H7 (cell line): ENCODE data around the gene ANKRD53. TPM values are rescaled to one million over a fixed set of nuclear protein-coding genes. Genes with fewer than 3 reads are reported as not detected.

Experiments
- DNase-seq: peaks from one replicate; pipeline ENCODE4 v3.0.0; 2012
- H3K27me3 ChIP-seq: 2 replicates; pipeline ENCODE4 v1.6.0; 2011; ENCODE audit warnings: mild to moderate bottlenecking, low read length; ENCODE audit not compliant: control insufficient read depth, insufficient read depth
- H3K36me3 ChIP-seq: replicated peaks from 2 replicates; pipeline ENCODE4 v1.5.1; 2011; ENCODE audit warnings: low read length; ENCODE audit not compliant: control insufficient read depth, insufficient read depth
- H3K4me3 ChIP-seq: 2 replicates; pipeline ENCODE4 v1.5.1; 2011; ENCODE audit warnings: low read depth, mild to moderate bottlenecking, control low read depth, low read length, moderate library complexity; ENCODE audit not compliant: insufficient read depth
- total RNA-seq: library from RNA; depleted of rRNA; stranded (reverse); fragments of >200 nt; shearing (Covaris generic); gene quantifications from 2 replicates; pipeline ENCODE4 v1.2.3, GENCODE V29; 2014

ANKRD53 gene
- total RNA-seq, 1 experiment from 2014 or later = not detected

DNA sequence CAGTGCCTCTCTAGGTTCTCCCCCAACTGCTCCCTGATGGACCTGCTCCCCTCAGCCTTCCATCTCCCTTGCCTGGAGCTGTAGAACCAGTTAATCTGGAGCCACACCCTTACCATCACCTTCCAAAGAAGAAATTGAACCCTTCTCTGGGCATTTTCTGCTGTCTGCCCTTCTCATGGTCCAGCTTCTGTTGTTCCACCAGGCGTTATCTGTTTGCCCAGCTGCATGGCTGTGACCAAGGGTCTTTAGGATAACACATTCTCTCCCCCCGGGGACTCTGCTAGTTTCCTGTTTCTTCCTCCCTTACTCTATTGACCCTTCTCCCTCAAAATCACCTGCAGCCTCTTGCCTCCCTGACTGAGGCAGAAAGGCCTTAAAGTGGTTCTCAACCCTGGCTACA is 3.2 kb upstream of the ANKRD53 start:
- no peaks in the 10 kb centered on the region for H3K36me3 ChIP-seq
- DNase-seq = peak; percentile 5
- no peak overlapping the region for H3K4me3 ChIP-seq
- H3K27me3 ChIP-seq = peaks cover 25% of the 10 kb centered on the region

DNA sequence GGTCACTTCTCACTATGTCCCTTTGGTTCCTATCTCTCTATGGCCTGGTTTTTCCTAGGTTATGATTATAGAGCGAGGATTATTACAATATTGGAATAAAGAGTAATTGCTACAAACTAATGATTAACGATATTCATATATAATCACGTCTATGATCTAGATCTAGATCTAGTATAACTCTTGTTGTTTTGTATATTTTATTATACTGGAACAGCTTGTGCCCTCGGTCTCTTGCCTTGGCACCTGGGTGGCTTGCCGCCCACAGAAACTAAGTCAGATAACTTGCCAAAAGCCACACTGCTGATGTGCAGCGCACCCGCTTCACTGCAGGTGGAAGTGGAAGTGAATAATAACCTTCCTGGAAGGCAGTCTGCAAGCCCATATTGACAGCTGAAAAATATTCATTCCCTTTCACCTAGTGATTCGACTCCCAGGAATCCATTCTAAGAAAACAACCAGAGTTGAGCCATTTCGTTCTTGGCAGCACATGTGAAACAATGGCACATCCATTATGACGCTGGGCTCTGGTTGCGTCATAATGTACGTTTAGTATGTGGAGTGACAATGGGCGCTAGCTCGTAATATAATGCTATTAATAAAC is 725 bp upstream of the ANKRD53 start:
- no peaks in the 10 kb centered on the region for H3K36me3 ChIP-seq
- H3K4me3 ChIP-seq = no peak overlapping the region
- DNase-seq = peak; percentile 30
- H3K27me3 ChIP-seq = peaks cover 23% of the 10 kb centered on the region

DNA sequence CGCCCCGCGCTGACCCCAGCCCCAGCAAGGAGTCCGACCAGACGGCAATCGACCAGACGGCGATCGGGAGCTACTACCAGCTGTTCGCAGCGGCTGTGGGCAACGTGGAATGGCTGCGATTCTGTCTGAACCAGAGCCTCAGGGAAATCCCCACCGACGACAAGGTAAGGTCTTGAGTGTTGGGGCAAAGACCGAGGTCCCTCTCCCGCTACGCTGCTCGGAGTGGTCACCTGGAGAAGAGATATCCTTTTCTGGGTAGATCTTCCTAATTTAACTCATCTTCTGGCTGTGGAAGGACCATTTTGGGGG is 704 bp downstream of the ANKRD53 start:
- DNase-seq = no peak
- H3K36me3 ChIP-seq = no peaks in the 10 kb centered on the region
- peak overlapping the region; percentile 59 for H3K4me3 ChIP-seq
- peaks cover 21% of the 10 kb centered on the region for H3K27me3 ChIP-seq

DNA sequence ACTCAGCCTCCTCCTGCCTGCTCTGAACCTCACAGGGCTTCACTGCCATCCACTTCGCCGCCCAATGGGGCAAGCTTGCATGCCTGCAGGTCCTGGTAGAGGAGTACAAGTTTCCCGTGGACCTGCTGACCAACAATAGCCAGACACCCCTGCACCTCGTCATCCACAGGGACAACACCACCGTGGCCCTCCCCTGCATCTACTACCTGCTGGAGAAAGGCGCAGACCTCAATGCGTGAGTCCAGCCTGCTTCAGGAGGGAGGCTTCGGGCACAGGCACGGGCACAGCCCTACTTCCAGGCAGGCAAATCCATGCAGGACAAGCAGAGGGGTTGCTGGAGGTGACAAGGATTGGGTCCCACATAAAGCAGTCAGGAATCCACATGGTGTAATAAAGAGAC is 1.2 kb downstream of the ANKRD53 start:
- H3K27me3 ChIP-seq = peaks cover 21% of the 10 kb centered on the region
- no peak for DNase-seq
- no peaks in the 10 kb centered on the region for H3K36me3 ChIP-seq
- no peak overlapping the region for H3K4me3 ChIP-seq

DNA sequence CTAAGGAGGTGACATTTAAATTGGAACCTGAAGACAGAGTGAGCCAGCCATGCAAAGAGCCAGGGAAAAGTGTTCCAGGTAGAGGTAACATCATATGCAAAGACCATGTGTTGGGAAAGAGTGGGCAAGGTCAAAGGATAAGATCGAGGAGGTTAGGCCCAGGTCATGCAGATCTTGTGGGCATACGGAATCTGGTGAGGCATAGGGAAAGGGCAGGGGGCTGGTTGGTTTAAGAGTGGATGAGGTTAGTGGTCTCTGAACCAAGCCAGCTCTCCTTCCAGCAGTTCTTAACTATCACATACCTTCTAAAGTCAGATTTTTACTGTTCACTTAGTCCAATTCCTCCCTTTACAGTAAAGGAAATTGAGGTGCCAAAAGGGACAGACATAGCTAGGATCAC is 3.0 kb downstream of the ANKRD53 start:
- Histone ChIP-seq H3K27me3 (peaks cover 21% of the 10 kb centered on the region), H3K4me3 (no peak overlapping the region), H3K36me3 (no peaks in the 10 kb centered on the region)
- DNase-seq = no peak

DNA sequence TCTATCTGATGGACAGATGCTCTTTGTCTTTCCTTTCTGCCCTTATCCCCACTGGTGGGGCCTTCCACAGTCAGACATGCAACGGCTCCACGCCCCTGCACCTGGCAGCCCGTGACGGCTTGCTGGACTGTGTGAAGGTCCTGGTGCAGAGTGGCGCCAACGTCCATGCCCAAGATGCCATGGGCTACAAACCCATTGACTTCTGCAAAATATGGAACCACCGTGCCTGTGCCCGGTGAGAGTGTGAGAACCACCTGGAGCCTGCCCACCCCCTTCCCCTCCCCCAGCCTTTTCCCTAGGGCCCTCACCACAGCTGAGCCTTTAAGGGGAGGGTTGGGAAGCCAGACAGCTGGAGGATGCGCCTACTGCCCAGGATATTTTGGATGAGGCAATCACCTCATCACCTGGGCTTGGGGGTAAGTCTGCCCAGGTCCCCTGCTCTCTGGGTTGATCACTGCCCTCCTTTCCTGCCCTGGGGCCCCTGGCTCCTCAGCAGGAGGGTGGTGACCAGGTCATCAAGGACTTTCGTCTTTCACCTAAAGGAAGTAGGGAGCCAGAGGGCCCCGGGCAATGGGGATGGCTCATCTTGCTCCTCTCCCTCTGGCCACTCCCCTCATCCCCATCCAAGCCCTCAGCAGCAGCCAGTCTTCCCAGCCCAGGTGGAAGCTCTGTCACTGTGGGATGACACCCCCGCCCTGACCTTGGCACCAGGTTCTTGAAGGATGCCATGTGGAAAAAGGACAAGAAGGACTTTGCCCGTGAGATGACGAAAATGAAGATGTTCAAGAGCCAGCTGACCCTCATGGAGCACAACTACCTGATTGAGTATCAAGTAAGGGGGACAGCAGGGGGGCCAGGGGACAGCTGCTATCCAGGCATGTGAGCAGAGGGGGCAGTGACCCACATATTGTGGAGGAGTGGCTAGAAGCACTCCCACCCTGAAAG is 3.7 kb downstream of the ANKRD53 start:
- Histone ChIP-seq H3K36me3 (no peaks in the 10 kb centered on the region; the same call in 1 of the 2 replicates), H3K27me3 (peaks cover 21% of the 10 kb centered on the region), H3K4me3 (no peak overlapping the region)
- DNase-seq = no peak

DNA sequence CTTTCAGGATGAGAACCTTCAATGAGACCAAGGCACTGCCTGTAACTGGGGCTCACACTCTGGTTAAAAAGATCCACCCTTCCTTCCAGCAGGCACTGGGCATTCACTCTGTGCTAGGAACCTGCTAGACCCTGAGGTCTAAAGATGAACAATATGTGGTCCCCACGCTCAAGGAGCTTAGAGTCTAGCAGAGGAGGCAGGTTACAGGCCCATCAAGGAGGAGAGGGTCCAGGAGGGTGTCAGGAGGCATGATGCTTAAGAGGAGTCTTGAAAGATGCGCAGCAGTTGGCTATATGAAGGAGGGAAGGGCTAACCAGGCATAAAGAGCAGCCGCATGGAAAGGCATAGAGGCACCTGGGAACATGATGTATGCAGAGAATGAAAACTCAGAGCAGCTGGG is 4.5 kb downstream of the ANKRD53 start:
- no peak for DNase-seq
- no peak overlapping the region for H3K4me3 ChIP-seq
- peaks cover 1% of the 10 kb centered on the region; the same call in 1 of the 2 replicates for H3K36me3 ChIP-seq
- peaks cover 18% of the 10 kb centered on the region for H3K27me3 ChIP-seq

DNA sequence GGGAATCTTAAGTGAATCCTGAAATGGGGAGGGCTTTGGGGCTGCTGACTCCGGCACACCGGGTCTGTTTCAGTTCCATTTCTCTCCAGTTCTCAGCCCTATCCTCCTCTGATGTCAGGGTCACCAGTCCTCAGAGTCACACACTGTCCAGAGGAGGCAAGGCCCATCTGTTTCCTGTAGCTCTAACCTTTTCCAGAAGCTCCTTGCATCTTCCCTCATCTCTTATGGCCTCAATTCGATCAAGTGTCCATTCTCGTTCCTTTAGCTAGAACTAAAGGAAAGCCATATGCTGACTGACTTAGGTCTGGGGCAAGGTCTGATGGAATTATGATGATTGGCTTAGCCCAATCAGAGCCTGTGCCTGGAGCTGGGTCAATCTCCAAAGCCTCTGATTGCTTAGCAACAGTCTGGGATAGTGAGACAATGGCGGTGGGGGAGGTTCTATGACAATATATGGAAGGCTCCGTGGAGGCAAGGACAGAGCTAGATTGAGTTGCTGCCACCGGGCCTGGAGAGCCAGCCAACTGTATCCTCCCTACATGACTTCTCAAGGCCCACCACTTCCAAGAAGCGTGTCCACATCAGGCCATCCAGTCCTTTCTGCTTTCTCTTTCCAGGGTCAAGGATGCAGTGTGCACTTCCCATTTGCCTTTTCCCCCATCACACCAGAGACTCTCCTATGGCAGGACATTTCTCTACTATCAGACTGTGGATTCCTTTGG is 5.2 kb downstream of the ANKRD53 start:
- Histone ChIP-seq H3K27me3 (peaks cover 11% of the 10 kb centered on the region), H3K4me3 (no peak overlapping the region), H3K36me3 (peaks cover 5% of the 10 kb centered on the region)
- no peak for DNase-seq

DNA sequence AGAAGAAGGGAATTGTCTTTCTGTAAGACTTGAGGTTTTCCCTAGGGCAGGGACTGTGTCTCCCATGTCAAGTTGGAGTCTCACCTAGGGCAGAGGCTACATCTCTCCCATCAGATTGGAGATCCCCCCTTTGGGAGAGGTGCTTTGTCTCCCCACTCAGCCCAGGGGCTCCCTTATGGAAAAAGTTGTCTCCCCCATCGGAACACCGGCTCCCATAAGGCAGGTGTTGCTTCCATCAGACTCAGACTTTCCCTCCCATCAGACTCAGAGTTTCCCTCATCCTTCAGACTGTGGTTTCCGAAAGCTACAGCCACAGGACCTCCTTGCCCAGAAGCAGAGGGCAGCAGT is 5.8 kb downstream of the ANKRD53 start:
- no peak for DNase-seq
- H3K4me3 ChIP-seq = no peak overlapping the region
- peaks cover 6% of the 10 kb centered on the region for H3K27me3 ChIP-seq
- peaks cover 5% of the 10 kb centered on the region for H3K36me3 ChIP-seq

DNA sequence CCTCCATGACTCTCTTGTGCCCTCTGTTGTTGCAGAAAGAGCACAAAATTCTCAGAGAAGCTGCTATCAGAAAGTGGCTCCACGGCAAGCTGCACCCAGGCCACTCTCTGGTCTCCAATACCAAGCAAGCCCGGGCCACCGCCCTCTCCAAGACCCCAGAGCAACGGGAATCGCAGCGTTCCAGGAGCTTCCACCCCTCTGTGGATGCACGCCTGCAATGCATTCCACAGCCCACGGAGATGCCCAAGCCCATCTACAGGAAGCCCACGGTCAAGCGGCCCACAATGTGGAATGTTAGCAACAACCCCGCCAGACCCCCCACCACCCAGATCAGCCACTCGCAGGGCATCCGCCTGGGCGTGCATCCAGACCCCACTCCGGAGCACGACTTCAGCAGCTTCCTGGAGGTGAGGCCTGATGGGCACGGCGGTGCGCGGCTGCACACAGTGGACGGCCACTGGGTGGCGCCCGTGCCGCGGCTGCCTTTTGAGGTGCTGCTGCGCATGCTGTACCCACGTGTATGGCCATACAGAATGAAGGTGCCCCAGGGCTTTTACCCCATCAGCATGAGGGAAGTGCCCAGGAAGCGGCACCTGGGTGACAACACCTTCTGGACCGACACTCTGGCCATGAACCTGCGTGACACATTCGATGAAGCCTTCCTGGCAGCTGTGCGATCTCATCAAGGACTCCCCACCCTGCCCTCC is 6.3 kb downstream of the ANKRD53 start:
- Histone ChIP-seq H3K27me3 (peaks cover under 1% of the 10 kb centered on the region), H3K36me3 (peaks cover 5% of the 10 kb centered on the region), H3K4me3 (no peak overlapping the region)
- DNase-seq = peak; percentile 94

DNA sequence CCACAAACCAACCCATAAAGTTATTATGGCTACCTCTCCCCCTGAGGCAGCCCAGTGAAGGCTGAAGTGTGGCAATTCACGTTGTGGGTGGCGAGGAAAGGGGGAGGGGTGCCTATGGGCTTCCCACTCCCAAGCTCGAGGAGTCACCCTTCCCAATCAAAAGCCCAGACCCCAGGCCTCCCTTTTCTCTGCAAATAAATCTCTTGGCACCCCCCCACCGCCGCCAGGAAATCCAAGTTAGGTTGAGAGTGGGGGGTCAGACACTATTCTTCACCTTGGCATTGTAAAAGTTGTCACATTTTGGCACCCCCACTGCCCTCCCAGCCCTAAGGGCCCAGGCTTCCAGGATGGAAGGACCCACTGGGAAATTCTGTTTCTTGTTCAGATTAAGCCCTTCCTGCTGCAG is 6.9 kb downstream of the ANKRD53 start:
- H3K36me3 ChIP-seq = peaks cover 5% of the 10 kb centered on the region
- H3K27me3 ChIP-seq = no peaks in the 10 kb centered on the region; the same call in none of the 2 replicates
- H3K4me3 ChIP-seq = no peak overlapping the region
- no peak for DNase-seq

DNA sequence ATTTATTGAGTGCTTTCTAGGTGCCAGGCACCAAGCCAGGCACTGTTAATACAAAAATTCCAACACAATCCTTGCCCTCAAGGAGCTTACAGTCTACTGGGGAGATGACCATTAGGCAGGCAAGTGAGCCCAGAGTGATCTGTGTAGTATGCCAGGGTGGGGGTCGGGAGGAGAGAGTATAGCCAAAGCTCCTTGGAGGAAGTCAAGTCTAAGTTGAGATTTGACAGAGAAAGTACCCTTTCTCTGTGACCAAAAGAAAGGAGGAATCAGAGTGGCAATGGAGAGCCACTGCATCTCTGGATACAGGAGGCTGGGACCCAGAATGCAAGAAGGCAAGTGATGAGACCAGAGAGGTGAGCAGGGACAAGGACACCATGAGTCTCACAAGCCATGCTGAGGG is 7.5 kb downstream of the ANKRD53 start:
- no peak for DNase-seq
- Histone ChIP-seq H3K36me3 (peaks cover 5% of the 10 kb centered on the region), H3K27me3 (no peaks in the 10 kb centered on the region; the same call in none of the 2 replicates), H3K4me3 (no peak overlapping the region)

DNA sequence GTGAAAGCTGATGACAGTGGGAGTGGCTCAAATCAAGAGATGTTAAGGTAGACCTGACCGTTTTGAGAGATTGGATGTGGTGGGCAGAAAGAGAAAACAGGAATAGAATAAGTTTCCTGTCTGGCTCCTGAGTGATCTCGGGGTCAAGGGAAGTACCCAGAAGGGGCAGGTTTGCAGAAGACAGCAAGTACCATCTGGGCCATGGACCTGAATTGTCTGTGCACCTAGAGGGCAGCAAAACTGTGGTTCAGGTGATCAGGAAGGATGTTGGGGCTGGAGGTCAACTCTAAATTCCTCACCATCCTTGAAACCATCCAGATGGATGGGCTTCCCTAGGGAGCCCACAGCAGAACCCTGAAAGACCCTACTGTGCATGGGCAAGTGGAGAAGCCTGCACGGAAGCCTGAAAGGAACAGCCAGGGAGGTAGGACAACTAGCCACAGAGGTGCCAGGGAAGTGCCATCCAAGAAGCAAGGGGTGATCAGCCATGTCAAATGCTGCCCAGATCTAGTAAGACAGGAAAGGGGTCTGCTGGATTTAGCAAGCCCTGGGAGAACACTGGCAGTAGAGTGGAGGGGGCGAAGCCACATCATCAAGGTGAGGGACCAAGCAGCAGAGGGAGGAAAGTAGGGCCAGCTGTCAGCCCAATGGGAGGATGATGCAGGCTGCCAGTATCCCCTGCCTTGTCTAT is 8.2 kb downstream of the ANKRD53 start:
- no peak for DNase-seq
- Histone ChIP-seq H3K27me3 (no peaks in the 10 kb centered on the region; the same call in none of the 2 replicates), H3K4me3 (no peak overlapping the region), H3K36me3 (peaks cover 5% of the 10 kb centered on the region)

DNA sequence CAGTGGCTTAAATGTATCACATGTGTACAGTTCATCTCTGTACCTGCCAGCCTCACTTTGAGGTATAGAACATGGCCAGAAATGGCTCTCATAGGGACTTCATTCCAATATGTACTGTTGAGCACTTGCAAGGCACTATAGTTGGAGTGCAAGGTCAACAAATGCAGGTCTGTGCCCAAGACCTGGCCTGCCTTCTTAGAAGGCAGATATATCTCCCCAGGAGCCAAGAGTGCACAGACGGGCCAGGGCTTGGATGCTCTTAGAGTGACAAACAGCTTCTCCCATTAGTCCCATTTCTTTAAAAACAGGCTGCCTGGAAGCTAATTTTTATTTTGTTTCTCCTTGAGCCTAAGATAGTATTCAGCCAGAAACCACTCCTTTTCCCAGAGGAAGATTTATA is 9.0 kb downstream of the ANKRD53 start:
- no peak for DNase-seq
- Histone ChIP-seq H3K27me3 (no peaks in the 10 kb centered on the region; the same call in none of the 2 replicates), H3K36me3 (peaks cover 5% of the 10 kb centered on the region), H3K4me3 (no peak overlapping the region)
